OCI-LY7 (cell line): Measurements from ENCODE around the gene IL12A. TPM values are rescaled to one million over a fixed set of nuclear protein-coding genes. Genes with fewer than 3 reads are reported as not detected.

Experiments
- Bru-seq: library from RNA; stranded (reverse); fragments of 400-500 nt; gene quantifications from one replicate; lab custom pipeline; 2021; lab: Mats Ljungman, UMichigan
- BruChase-seq, 2 experiments: library from RNA; stranded (reverse); fragments of 400-500 nt; gene quantifications; one replicate each; lab custom pipeline; 2021; lab: Mats Ljungman, UMichigan
- BruUV-seq: library from RNA; stranded (reverse); fragments of 400-500 nt; replicated peaks from 2 replicates; lab custom pipeline; 2021; lab: Mats Ljungman, UMichigan
- CTCF ChIA-PET: fragments of 300-600 bp; sonication (Branson Sonifier 250); formaldehyde crosslinking; loops from one replicate; lab custom pipeline; 2022; ENCODE audit warnings: antibody characterized with exemption; ENCODE audit not compliant: unreplicated experiment; lab: Charles Lee
- POLR2A ChIA-PET: fragments of 300-600 bp; sonication (Branson Sonifier 250); formaldehyde crosslinking; loops from one replicate; lab custom pipeline; 2022; ENCODE audit warnings: antibody characterized with exemption; lab: Charles Lee
- DNase-seq: peaks from one replicate; pipeline ENCODE4 v3.0.0-alpha.2; 2015; ENCODE audit warnings: low spot score
- H2AFZ ChIP-seq: fragments of 200-600 bp; sonication (generic), shearing (Covaris generic); 2 replicates; pipeline ENCODE4 v1.6.1; 2014; ENCODE audit warnings: mild to moderate bottlenecking, antibody characterized with exemption, low read length, moderate library complexity
- H3K27ac ChIP-seq: fragments of 200-600 bp; sonication (generic); 2 replicates; pipeline ENCODE4 v1.5.1; 2014; ENCODE audit warnings: mixed run types, low read depth, mild to moderate bottlenecking, moderate library complexity, low read length, inconsistent platforms; ENCODE audit not compliant: poor library complexity, severe bottlenecking
- H3K36me3 ChIP-seq: fragments of 200-600 bp; sonication (generic); 2 replicates; pipeline ENCODE4 v1.6.1; 2014; ENCODE audit warnings: mild to moderate bottlenecking, antibody characterized with exemption, low read length, moderate library complexity, mixed read lengths; ENCODE audit not compliant: insufficient read depth
- H3K4me1 ChIP-seq: fragments of 200-600 bp; sonication (generic); 2 replicates; pipeline ENCODE4 v1.5.1; 2014; ENCODE audit warnings: mild to moderate bottlenecking, low read length; ENCODE audit not compliant: insufficient read depth, poor library complexity, severe bottlenecking
- H3K4me2 ChIP-seq: fragments of 200-600 bp; sonication (generic); 2 replicates; pipeline ENCODE4 v1.6.1; 2014; ENCODE audit warnings: mild to moderate bottlenecking, low read length
- H3K4me3 ChIP-seq: fragments of 200-600 bp; sonication (generic); 2 replicates; pipeline ENCODE4 v1.5.1; 2014; ENCODE audit warnings: mild to moderate bottlenecking, low read depth, low read length; ENCODE audit not compliant: poor library complexity, severe bottlenecking
- H3K79me2 ChIP-seq: fragments of 200-600 bp; sonication (generic); 2 replicates; pipeline ENCODE4 v1.6.1; 2016; ENCODE audit warnings: low read depth, mild to moderate bottlenecking, low read length, moderate library complexity, mixed read lengths; ENCODE audit not compliant: insufficient read depth
- H3K9me2 ChIP-seq: fragments of 200-600 bp; sonication (generic); 2 replicates; pipeline ENCODE4 v1.6.1; 2016; ENCODE audit warnings: mild to moderate bottlenecking, low read length, mixed read lengths; ENCODE audit not compliant: insufficient read depth
- H3K9me3 ChIP-seq: fragments of 200-600 bp; sonication (generic); 2 replicates; pipeline ENCODE4 v1.6.1; 2014; ENCODE audit warnings: mild to moderate bottlenecking, mixed run types, low read length, mixed read lengths
- H4K20me1 ChIP-seq: fragments of 200-600 bp; sonication (generic); 2 replicates; pipeline ENCODE4 v1.6.1; 2014; ENCODE audit warnings: mild to moderate bottlenecking, antibody characterized with exemption, low read length, moderate library complexity, mixed read lengths; ENCODE audit not compliant: insufficient read depth
- EZH2phosphoT487 ChIP-seq: fragments of 200-600 bp; sonication (generic); IDR thresholded peaks from 2 replicates; pipeline ENCODE4 v1.6.1; 2018; ENCODE audit warnings: low read depth, borderline replicate concordance, mild to moderate bottlenecking, mixed run types, antibody characterized with exemption, low read length, moderate library complexity, mixed read lengths
- intact Hi-C: fragments of 100-400 bp; cut with micrococcal nuclease; formaldehyde crosslinking; loops from one replicate; pipeline ENCODE4 v1.10.0; 2022; ENCODE audit not compliant: unreplicated experiment
- long read RNA-seq: library from polyadenylated mRNA; stranded (forward); transcript quantifications from one replicate; pipeline ENCODE4 v2.0.0, GENCODE V29; 2022
- total RNA-seq, 2 experiments: library from RNA; depleted of rRNA in 1 of 2; stranded (reverse); fragments of >200 nt in 1 of 2; shearing (Covaris generic) in 1 of 2; gene quantifications; 2 replicates each; pipeline ENCODE4 v1.2.3, GENCODE V29; 2014 to 2022
- TF ChIP-seq, protein P1 (sequence below): fragments of 200-600 bp; sonication (generic); conservative IDR thresholded peaks from 2 replicates; pipeline ENCODE4 v1.5.1; 2014; ENCODE audit warnings: mild to moderate bottlenecking, antibody characterized with exemption, low read length, moderate library complexity, mixed read lengths

Gene IL12A
- total RNA-seq (2014; rRNA removed; shearing (Covaris generic)) (not detected in 2 replicates), total RNA-seq (2022) (not detected in 2 replicates), Bru-seq, nascent RNA (not detected), BruChase-seq, experiment 1, labeled RNA remaining after a 6-hour chase (not detected), BruChase-seq, experiment 2, labeled RNA remaining after a 2-hour chase (not detected)
- long read RNA-seq: 0 reads

DNA sequence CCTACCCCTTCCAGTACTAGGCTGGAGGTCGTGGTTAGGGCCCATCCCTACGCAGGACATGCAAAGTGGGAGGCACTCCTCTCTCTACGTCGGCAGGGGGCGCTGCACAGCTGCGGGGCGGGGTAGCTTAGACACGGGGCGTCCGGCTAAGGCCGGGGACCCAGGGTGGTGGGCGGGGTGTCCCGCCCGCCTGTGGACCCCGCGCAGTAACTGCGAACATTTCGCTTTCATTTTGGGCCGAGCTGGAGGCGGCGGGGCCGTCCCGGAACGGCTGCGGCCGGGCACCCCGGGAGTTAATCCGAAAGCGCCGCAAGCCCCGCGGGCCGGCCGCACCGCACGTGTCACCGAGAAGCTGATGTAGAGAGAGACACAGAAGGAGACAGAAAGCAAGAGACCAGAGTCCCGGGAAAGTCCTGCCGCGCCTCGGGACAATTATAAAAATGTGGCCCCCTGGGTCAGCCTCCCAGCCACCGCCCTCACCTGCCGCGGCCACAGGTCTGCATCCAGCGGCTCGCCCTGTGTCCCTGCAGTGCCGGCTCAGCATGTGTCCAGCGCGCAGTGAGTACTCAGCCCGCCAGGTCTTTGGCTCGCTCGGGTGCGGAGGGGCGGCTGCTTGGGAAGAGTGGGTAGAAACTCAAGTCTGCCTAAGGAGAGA, at the start of gene IL12A:
IL12A (plus strand) TSS at position 219 of the 655 bp plus-strand sequence.
- Histone ChIP-seq H3K9me3 (no peaks in the 10 kb centered on the region), H3K79me2 (no peaks in the 10 kb centered on the region), H3K36me3 (no peaks in the 10 kb centered on the region), H3K27ac (no peak within 1 kb of the TSS), H3K4me2 (peak within 1 kb of the TSS; percentile 38; the same call in 1 of the 2 replicates), H3K9me2 (no peaks in the 10 kb centered on the region), H3K4me1 (no peaks in the 10 kb centered on the region), H3K4me3 (no peak within 1 kb of the TSS), H4K20me1 (no peaks in the 10 kb centered on the region), H2AFZ (no peak within 1 kb of the TSS)
- DNase-seq: no peak
- POLR2A ChIA-PET: no interaction called here
- TF ChIP-seq, protein P1, sequence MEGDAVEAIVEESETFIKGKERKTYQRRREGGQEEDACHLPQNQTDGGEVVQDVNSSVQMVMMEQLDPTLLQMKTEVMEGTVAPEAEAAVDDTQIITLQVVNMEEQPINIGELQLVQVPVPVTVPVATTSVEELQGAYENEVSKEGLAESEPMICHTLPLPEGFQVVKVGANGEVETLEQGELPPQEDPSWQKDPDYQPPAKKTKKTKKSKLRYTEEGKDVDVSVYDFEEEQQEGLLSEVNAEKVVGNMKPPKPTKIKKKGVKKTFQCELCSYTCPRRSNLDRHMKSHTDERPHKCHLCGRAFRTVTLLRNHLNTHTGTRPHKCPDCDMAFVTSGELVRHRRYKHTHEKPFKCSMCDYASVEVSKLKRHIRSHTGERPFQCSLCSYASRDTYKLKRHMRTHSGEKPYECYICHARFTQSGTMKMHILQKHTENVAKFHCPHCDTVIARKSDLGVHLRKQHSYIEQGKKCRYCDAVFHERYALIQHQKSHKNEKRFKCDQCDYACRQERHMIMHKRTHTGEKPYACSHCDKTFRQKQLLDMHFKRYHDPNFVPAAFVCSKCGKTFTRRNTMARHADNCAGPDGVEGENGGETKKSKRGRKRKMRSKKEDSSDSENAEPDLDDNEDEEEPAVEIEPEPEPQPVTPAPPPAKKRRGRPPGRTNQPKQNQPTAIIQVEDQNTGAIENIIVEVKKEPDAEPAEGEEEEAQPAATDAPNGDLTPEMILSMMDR: peak; percentile 49; the same call in 1 of the 2 replicates
- no peak for TF ChIP-seq EZH2phosphoT487
- CTCF ChIA-PET: no interaction called here
- intact Hi-C loops: no loop called here
- BruUV-seq: no TSS peak

DNA sequence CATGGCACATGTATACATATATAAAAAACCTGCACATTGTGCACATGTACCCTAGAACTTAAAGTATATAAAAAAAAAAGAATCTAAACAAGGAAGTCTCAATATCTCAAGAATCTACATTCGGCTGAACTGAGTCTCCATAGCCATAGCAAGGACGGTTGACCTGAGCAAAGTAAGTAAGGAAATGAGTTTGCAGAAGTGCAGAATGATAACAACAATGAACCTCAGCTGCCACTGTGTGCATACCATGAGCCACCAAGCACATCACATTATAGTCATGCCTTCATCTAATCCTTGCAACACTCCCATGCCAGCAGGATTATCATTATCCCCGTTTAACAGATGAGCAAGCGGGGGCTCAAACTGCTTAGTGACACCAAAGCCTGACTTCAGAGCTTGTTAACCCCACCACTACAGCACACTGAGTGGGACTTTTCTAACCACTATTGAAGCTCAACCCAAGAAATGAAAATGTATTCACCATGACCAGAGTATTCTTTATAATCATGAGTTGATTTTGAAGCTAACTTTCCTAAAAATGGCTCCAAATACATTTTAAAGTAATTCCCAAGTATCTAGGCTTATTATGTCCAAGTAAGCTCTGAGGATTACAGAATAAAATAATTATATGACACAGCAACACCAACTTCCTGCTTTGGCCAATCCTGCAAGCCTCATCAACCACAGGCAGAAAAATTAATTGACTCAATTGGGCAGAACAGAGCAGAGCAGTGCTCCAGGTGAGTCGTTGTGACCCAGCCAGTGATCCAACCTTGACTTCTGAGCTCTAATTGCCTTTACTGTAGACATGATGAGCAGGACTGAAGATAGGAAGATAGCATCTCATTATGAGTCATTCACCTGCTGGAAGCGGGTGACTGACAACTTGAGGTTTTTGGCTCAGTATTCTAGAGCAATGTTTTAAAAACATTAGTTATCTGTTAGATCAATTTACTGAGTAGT, 47.3 kb upstream of the IL12A start:
- no peak for DNase-seq
- TF ChIP-seq, protein P1: no peak
- TF ChIP-seq EZH2phosphoT487: no peak
- H3K4me2 ChIP-seq: no peak overlapping the region
- no peaks in the 10 kb centered on the region for H3K36me3 ChIP-seq
- no peaks in the 10 kb centered on the region for H3K9me3 ChIP-seq
- no peaks in the 10 kb centered on the region for H4K20me1 ChIP-seq
- H3K79me2 ChIP-seq: no peaks in the 10 kb centered on the region
- no peaks in the 10 kb centered on the region for H3K9me2 ChIP-seq
- H3K4me3 ChIP-seq: no peak overlapping the region
- intact Hi-C loops: no loop called here
- no peak overlapping the region for H3K27ac ChIP-seq
- ChIA-PET POLR2A (interaction anchor here (0.6 to 1.0 kb wide), 2 partner anchors 10 to 46 kb away, joined by 3 read pairs; no protein-coding TSS in a partner anchor), CTCF (no interaction called here)
- H2AFZ ChIP-seq: no peak overlapping the region
- H3K4me1 ChIP-seq: no peaks in the 10 kb centered on the region
- BruUV-seq: no TSS peak
